Urinary bladder (tissue), 4 donors: ENCODE data around the gene PLEKHA7. TPM values are rescaled to one million over a fixed set of nuclear protein-coding genes. Genes with fewer than 3 reads are reported as not detected.
"Not testable (repeated sequence)": the region's sequence is repeated elsewhere in the genome, so short reads cannot be mapped to it uniquely, and the experiment has no call there.

Source experiments
- DNase-seq: peaks from one replicate; pipeline ENCODE4 v3.0.0-alpha.2; 2015; ENCODE audit errors: extremely low spot score
- H3K27ac ChIP-seq: one replicate; pipeline ENCODE4 v1.5.1; 2013; ENCODE audit warnings: low read depth, mild to moderate bottlenecking, moderate library complexity
- H3K36me3 ChIP-seq: one replicate; pipeline ENCODE4 v1.6.1; 2013; ENCODE audit warnings: mild to moderate bottlenecking, moderate library complexity; ENCODE audit not compliant: insufficient read depth
- H3K4me1 ChIP-seq: one replicate; pipeline ENCODE4 v1.6.1; 2013; ENCODE audit warnings: mild to moderate bottlenecking, moderate library complexity; ENCODE audit not compliant: insufficient read depth
- H3K4me3 ChIP-seq: one replicate; pipeline ENCODE4 v1.5.1; 2013; ENCODE audit warnings: low read depth, low read length
- WGBS: extraction: QIAGEN DNeasy Blood & Tissue Kit; methylation state at CpG from one replicate; pipeline ENCODE4 v1.1.7; 2013; 5-methylcytosine and 5-hydroxymethylcytosine counted together
- polyA plus RNA-seq: library from polyadenylated mRNA; stranded (reverse); fragments of 200-250 nt; gene quantifications from one replicate; pipeline ENCODE4 v1.2.3, GENCODE V29; 2013
- total RNA-seq: library from RNA; depleted of rRNA; stranded (reverse); fragments of >200 nt; gene quantifications from one replicate; pipeline ENCODE4 v1.2.3, GENCODE V29; 2014
- donor health status: healthy with polysubstance abuse.
- donor health status: healthy.

The PLEKHA7 gene
- total and polyA plus RNA-seq, 2 donors: 8.1 to 8.3 TPM

GRCh38 chr11:16896729-16897469 is 117.3 kb downstream of the PLEKHA7 start:
- Histone ChIP-seq H3K36me3 (no peaks in the 10 kb centered on the region), H3K4me3 (no peak overlapping the region), H3K27ac (no peak overlapping the region), H3K4me1 (no peaks in the 10 kb centered on the region)
- no peak for DNase-seq
- 69% methylated on average over 7 of the region's 7 CpGs for WGBS

DNA sequence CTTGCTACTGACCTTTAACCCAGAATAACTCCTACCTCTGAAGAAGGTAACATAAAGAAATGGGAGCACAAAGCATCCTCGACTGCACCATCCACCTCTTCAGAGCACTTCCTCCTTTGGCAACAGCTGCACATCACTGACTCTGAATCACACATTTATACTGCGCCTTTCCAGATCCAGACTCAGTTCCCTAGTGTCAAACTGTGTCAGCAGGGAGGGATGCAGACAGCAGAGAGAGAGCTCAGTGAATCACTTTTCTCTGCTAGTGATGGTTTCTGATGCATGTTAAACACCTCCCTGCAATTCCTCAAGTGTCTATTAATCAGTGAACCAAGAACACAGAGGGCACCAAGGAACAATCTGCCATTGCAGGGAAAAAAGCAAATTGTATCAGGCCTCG is 118.9 kb downstream of the PLEKHA7 start:
- no peaks in the 10 kb centered on the region for H3K4me1 ChIP-seq
- H3K36me3 ChIP-seq: no peaks in the 10 kb centered on the region
- WGBS: 84% methylated on average over 3 of the region's 3 CpGs
- H3K4me3 ChIP-seq: no peak overlapping the region
- no peak for DNase-seq
- no peak overlapping the region for H3K27ac ChIP-seq

GRCh38 chr11:16893456-16894066 is 120.7 kb downstream of the PLEKHA7 start:
- Histone ChIP-seq H3K4me1 (no peaks in the 10 kb centered on the region), H3K4me3 (no peak overlapping the region)
- DNase-seq: no peak

GRCh38 chr11:16891964-16892363 is 122.2 kb downstream of the PLEKHA7 start:
- Histone ChIP-seq H3K4me1 (no peaks in the 10 kb centered on the region), H3K36me3 (no peaks in the 10 kb centered on the region), H3K4me3 (no peak overlapping the region), H3K27ac (no peak overlapping the region)
- no peak for DNase-seq
- 26% methylated on average over 1 of the region's 1 CpG for WGBS

More at GRCh38 chr11:16893456-16894066, 120.7 kb downstream of the PLEKHA7 start:
- 71% methylated on average over 4 of the region's 4 CpGs for WGBS
- no peak overlapping the region for H3K27ac ChIP-seq
- H3K36me3 ChIP-seq: no peaks in the 10 kb centered on the region

DNA sequence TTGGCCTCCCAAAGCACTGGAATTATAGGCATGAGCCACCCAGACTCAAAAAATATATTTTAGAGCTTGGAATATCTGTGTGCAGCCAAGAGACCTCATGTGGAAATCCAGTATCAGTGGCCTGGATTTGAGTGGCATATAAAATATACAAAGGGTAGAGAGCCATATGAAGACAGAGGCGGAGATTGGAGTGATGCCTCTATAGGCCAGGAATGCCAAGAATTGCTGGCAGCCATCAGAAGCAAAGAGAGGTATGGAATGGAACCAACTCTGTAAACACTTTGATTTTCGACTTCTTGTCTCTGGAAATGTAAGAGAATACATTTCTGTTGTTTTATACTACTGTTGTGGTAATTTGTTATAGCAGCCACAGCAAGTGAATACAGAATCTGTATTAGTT is 123.0 kb downstream of the PLEKHA7 start:
- no peak overlapping the region for H3K27ac ChIP-seq
- H3K4me1 ChIP-seq: no peaks in the 10 kb centered on the region
- WGBS: 74% methylated on average over 2 of the region's 2 CpGs
- no peak for DNase-seq
- no peaks in the 10 kb centered on the region for H3K36me3 ChIP-seq
- H3K4me3 ChIP-seq: no peak overlapping the region

DNA sequence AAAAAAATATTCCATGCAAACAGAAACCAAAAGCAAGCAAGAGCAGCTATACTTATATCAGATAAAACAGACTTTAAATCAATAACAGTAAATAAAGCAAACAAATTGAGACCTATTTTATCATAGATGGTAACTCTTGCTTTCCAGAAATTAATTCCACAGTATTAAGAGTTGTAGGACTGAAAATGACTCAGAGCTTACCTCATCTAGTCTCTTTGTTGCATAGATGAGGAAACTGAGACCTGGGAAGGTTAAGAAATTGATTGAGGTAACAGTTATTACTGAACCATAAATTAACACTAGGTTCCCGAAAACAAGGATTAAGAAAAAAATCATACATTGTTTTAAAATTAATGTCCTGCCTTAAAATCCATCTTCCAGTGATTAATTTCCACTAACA is 123.8 kb downstream of the PLEKHA7 start:
- Histone ChIP-seq H3K4me1 (no peaks in the 10 kb centered on the region), H3K36me3 (no peaks in the 10 kb centered on the region), H3K4me3 (no peak overlapping the region), H3K27ac (no peak overlapping the region)
- DNase-seq: no peak
- WGBS: 87% methylated on average over 1 of the region's 1 CpG

GRCh38 chr11:16889905-16890304 is 124.3 kb downstream of the PLEKHA7 start:
- WGBS: 87% methylated on average over 1 of the region's 1 CpG
- DNase-seq: no peak
- Histone ChIP-seq H3K27ac (no peak overlapping the region), H3K4me3 (no peak overlapping the region), H3K4me1 (no peaks in the 10 kb centered on the region), H3K36me3 (no peaks in the 10 kb centered on the region)

DNA sequence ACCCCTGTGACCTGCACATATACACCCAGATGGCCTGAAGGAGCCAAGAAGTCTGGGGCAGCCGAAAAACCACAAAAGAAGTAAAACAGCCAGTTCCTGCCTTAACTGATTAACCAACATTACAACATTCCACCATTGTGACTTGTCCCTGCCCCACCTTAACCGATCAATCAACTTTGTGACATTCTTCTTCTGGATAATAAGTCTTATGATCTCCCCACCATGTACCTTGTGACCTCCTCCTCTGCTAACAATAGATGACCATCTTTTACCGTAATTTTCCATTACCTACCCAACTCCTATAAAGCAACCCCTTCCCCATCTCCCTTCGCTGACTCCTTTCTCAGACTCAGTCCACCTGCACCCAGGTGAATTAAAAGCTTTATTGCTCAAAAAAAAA is 125.2 kb downstream of the PLEKHA7 start:
- not testable (repeated sequence) for DNase-seq, H3K36me3 ChIP-seq, H3K27ac ChIP-seq, H3K4me1 ChIP-seq, H3K4me3 ChIP-seq
- WGBS: 91% methylated on average over 4 of the region's 4 CpGs

DNA sequence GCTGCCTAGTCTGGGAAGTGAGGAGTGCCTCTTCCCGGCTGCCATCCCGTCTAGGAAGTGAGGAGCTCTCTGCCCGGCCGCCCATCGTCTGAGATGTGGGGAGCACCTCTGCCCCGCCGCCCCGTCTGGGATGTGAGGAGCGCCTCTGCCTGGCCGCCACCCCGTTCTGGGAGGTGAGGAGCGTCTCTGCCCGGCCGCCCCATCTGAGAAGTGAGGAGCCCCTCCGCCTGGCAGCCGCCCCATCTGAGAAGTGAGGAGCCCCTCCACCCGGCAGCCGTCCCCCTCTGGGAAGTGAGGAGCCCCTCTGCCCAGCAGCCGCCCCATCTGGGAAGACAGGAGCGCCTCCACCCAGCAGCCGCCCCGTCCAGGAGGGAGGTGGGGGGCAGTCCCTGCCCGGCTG is 126.3 kb downstream of the PLEKHA7 start:
- DNase-seq, H3K36me3 ChIP-seq, H3K27ac ChIP-seq, H3K4me3 ChIP-seq, H3K4me1 ChIP-seq: not testable (repeated sequence)
- 93% methylated on average over 23 of the region's 23 CpGs for WGBS

- no peak overlapping the region for H3K4me3 ChIP-seq
- no peaks in the 10 kb centered on the region for H3K4me1 ChIP-seq
- peak; percentile 59 for DNase-seq
- peaks cover 2% of the 10 kb centered on the region for H3K36me3 ChIP-seq
- H3K27ac ChIP-seq: no peak overlapping the region
- WGBS: 72% methylated on average over 3 of the region's 3 CpGs
Measured at GRCh38 chr11:16883174-16883573, 131.0 kb downstream of the PLEKHA7 start.

GRCh38 chr11:16881766-16882165 is 132.4 kb downstream of the PLEKHA7 start:
- 76% methylated on average over 3 of the region's 3 CpGs for WGBS
- no peak overlapping the region for H3K4me3 ChIP-seq
- no peak overlapping the region for H3K27ac ChIP-seq
- peaks cover 2% of the 10 kb centered on the region for H3K36me3 ChIP-seq
- H3K4me1 ChIP-seq: no peaks in the 10 kb centered on the region
- no peak for DNase-seq

DNA sequence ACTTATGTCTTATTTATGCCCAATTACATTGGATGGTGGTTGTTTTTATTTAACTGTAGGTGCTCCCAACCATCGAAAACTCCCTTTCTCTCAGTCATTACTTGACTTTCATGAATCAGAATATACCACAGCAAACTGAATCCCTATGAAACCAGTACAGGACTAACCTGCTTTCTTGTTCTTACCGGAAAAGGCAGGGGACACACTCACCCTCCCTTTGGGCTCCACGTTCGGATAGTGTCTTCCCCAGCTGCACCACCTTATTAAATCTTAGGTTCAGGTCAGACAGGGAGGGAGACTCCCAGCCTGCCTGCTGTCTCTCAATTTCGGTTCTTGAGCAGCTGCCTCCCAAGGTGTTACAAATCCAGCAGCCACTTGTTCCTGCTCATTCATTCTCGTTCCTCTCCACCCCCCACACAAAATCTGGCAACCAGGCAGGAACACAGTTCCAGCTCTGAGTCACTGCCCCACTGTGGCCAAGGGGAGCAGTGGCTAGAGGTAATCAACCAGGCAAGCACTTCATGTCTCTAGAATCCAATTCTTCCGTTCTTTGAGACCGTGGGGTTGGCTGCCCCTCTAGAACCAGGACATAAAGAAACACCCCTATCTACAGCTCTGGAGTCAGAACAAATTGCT is 133.0 kb downstream of the PLEKHA7 start:
- Histone ChIP-seq H3K36me3 (peaks cover 2% of the 10 kb centered on the region), H3K27ac (no peak overlapping the region), H3K4me3 (no peak overlapping the region), H3K4me1 (no peaks in the 10 kb centered on the region)
- DNase-seq: no peak
- 50% methylated on average over 8 of the region's 8 CpGs for WGBS

- Histone ChIP-seq H3K27ac (no peak overlapping the region), H3K4me3 (no peak overlapping the region), H3K36me3 (peaks cover 2% of the 10 kb centered on the region), H3K4me1 (no peaks in the 10 kb centered on the region)
- DNase-seq: no peak
- WGBS: 74% methylated on average over 7 of the region's 7 CpGs
Measured at GRCh38 chr11:16880184-16880801, 133.9 kb downstream of the PLEKHA7 start.

DNA sequence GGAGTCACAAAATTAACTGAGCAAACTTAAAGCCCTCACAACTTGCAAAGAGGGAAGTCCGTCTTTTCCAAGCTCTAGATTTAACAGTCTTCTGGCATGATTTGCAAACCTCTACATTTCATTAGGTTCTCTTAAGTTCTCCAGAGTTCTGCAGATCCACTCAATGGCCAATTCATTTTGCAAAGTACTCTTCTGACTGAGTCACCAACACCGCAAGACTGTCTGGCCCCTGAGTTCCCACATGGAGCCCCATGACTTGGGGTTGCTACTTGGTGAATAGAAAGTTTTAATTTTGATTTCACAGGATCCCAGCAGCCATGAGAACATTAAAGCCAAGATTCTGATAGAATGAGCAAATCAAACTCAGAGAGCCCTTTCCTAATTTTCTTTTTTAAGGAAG is 134.5 kb downstream of the PLEKHA7 start:
- WGBS: 98% methylated on average over 2 of the region's 2 CpGs
- DNase-seq: no peak

More for the DNA sequence above, 134.5 kb downstream of the PLEKHA7 start:
- no peak overlapping the region for H3K27ac ChIP-seq
- H3K4me1 ChIP-seq: no peaks in the 10 kb centered on the region
- no peak overlapping the region for H3K4me3 ChIP-seq
- H3K36me3 ChIP-seq: peaks cover 2% of the 10 kb centered on the region
